ENCODE data around the gene GPA33. TPM values are rescaled to one million over a fixed set of nuclear protein-coding genes. Genes with fewer than 3 reads are reported as not detected.

The GPA33 gene
- polyA plus RNA-seq, 1 of the 3 experiments (the other 2 are of a cell fraction) = not detected

- no peak for TF ChIP-seq RFX5 (IDR thresholded peaks at IDR 0.05; ENCODE audit: low read length)
- TF ChIP-seq NRF1 (IDR thresholded peaks at IDR 0.05; ENCODE audit: low read depth, low read length) = no peak
- TF ChIP-seq RAD21 (IDR thresholded peaks at IDR 0.05; ENCODE audit: low read length) = no peak
- no peak for TF ChIP-seq MEF2A (IDR thresholded peaks at IDR 0.05; ENCODE audit: borderline replicate concordance, low read depth)
- TF ChIP-seq ELF1 (IDR thresholded peaks at IDR 0.05) = no peak
- TF ChIP-seq TEAD4 (IDR thresholded peaks at IDR 0.05; ENCODE audit: borderline replicate concordance, insufficient read depth) = no peak
- no peak for TF ChIP-seq GATA2 (CRISPR knock-in tag; IDR thresholded peaks at IDR 0.05)
- no peak for TF ChIP-seq EZH2phosphoT487 (IDR thresholded peaks at IDR 0.05; ENCODE audit: borderline replicate concordance, low read depth)
- TF ChIP-seq RCOR1 (IDR thresholded peaks at IDR 0.05; ENCODE audit: low read length) = no peak
- Histone ChIP-seq H3K9ac (no peak overlapping the region), H3K27ac (ENCODE audit: low read depth in 2 of 2, low read length in 1 of 2) (no peak overlapping the region), H3K9me3 (no peaks in the 10 kb centered on the region), H3K4me3 (ENCODE audit: low read depth in 2 of 2, low read length in 1 of 2) (no peak overlapping the region), H2AFZ (ENCODE audit: low read depth) (no peak overlapping the region), H3K79me2 (ENCODE audit: insufficient read depth) (no peaks in the 10 kb centered on the region), H4K20me1 (ENCODE audit: insufficient read depth) (no peaks in the 10 kb centered on the region), H3K4me2 (no peak overlapping the region), H3K4me1 (ENCODE audit: control insufficient read depth in 1 of 2, insufficient read depth in 2 of 2, low read depth in 1 of 2, low read length in 1 of 2) (peaks cover 0 to 2% of the 10 kb centered on the region in 2 experiments; a peak in 1 of 4 replicates), H3K27me3 (ENCODE audit: insufficient read depth) (peaks cover 9% of the 10 kb centered on the region; the same call in 1 of the 2 replicates), H3K9me2 (no peaks in the 10 kb centered on the region), H3K36me3 (replicated peaks in 1 of 2; ENCODE audit: control insufficient read depth in 1 of 2, insufficient read depth in 2 of 2, low read length in 1 of 2) (no peaks in the 10 kb centered on the region), H3F3A (replicated peaks; ENCODE audit: insufficient read depth) (no peaks in the 10 kb centered on the region)
- DNase-seq = no peak
- POLR2A ChIA-PET = no interaction called here
- WGBS (ENCODE audit: low lambda C conversion rate) = 34% methylated on average over 4 of the region's 4 CpGs
- CTCF ChIA-PET = interaction anchor here (1.5 to 1.6 kb wide), 2 partner anchors 15 to 221 kb away, joined by 3 to 7 read pairs; no protein-coding TSS in a partner anchor
These were observed 40.8 kb upstream of the GPA33 start for GRCh38 chr1:167130829-167131510.

- ChIA-PET CTCF (interaction anchor here (0.7 to 1.3 kb wide), 2 partner anchors 18 to 61 kb away, joined by 3 read pairs; no protein-coding TSS in a partner anchor), POLR2A (no interaction called here)
- Histone ChIP-seq H3F3A (replicated peaks; ENCODE audit: insufficient read depth) (no peaks in the 10 kb centered on the region), H2AFZ (ENCODE audit: low read depth) (no peak overlapping the region), H4K20me1 (ENCODE audit: insufficient read depth) (no peaks in the 10 kb centered on the region), H3K79me2 (ENCODE audit: insufficient read depth) (no peaks in the 10 kb centered on the region), H3K9me3 (no peaks in the 10 kb centered on the region), H3K36me3 (replicated peaks in 1 of 2; ENCODE audit: control insufficient read depth in 1 of 2, insufficient read depth in 2 of 2, low read length in 1 of 2) (no peaks in the 10 kb centered on the region), H3K27ac (ENCODE audit: low read depth in 2 of 2, low read length in 1 of 2) (no peak overlapping the region), H3K9ac (no peak overlapping the region), H3K9me2 (no peaks in the 10 kb centered on the region), H3K4me2 (no peak overlapping the region), H3K4me1 (ENCODE audit: control insufficient read depth in 1 of 2, insufficient read depth in 2 of 2, low read depth in 1 of 2, low read length in 1 of 2) (no peaks in the 10 kb centered on the region), H3K27me3 (ENCODE audit: insufficient read depth) (peaks cover 9% of the 10 kb centered on the region; the same call in 1 of the 2 replicates), H3K4me3 (ENCODE audit: low read depth in 2 of 2, low read length in 1 of 2) (no peak overlapping the region)
- TF ChIP-seq REST (IDR thresholded peaks at IDR 0.05; ENCODE audit: low read depth, low read length) = no peak
- TF ChIP-seq CTCF (IDR thresholded peaks at IDR 0.05) = peak; percentile 10; the same call in 1 of the 2 replicates
- no peak for TF ChIP-seq RFX5 (IDR thresholded peaks at IDR 0.05; ENCODE audit: low read length)
- TF ChIP-seq POLR2AphosphoS5 (IDR thresholded peaks at IDR 0.05; ENCODE audit: low read depth, low read length) = no peak
- TF ChIP-seq RAD21 (IDR thresholded peaks at IDR 0.05; ENCODE audit: low read length) = peak; percentile 32; the same call in 1 of the 2 replicates
- 60% methylated on average over 17 of the region's 17 CpGs for WGBS (ENCODE audit: low lambda C conversion rate)
- no peak for DNase-seq
These were observed 38.4 kb upstream of the GPA33 start for GRCh38 chr1:167128261-167129227.

All from SK-N-SH (cell line).